ENCODE results near the gene OR52I1. TPM values are rescaled to one million over a fixed set of nuclear protein-coding genes. Genes with fewer than 3 reads are reported as not detected.

OR52I1 gene
- total RNA-seq, 1 experiment from 2014 or later: not detected

GRCh38 chr11:4578624-4579023, 15.2 kb upstream of the OR52I1 start:
- intact Hi-C loops (cut with micrococcal nuclease): no loop called here
- Histone ChIP-seq H3K79me2 (ENCODE audit: insufficient read depth, low read length) (no peaks in the 10 kb centered on the region), H3K27ac (ENCODE audit: low read depth, low read length) (no peak overlapping the region), H3K4me1 (ENCODE audit: control insufficient read depth in 1 of 2, insufficient read depth in 2 of 2, low read length in 2 of 2) (no peaks in the 10 kb centered on the region), H3K9me2 (ENCODE audit: insufficient read depth) (no peaks in the 10 kb centered on the region), H3K27me3 (ENCODE audit: insufficient read depth, low read length) (peaks cover 75% of the 10 kb centered on the region), H3K9me3 (ENCODE audit: control insufficient read depth in 1 of 2, insufficient read depth in 1 of 2, low read depth in 1 of 2, low read length in 2 of 2) (no peaks in the 10 kb centered on the region), H4K20me1 (ENCODE audit: insufficient read depth) (no peaks in the 10 kb centered on the region), H3K4me2 (ENCODE audit: low read length) (no peak overlapping the region), H3K9ac (ENCODE audit: low read length) (no peak overlapping the region), H2AFZ (ENCODE audit: low read depth, low read length, poor library complexity, severe bottlenecking) (no peak overlapping the region), H3K36me3 (ENCODE audit: control insufficient read depth in 1 of 2, insufficient read depth in 2 of 2, low read length in 2 of 2) (no peaks in the 10 kb centered on the region), H3K4me3 (replicated peaks in 1 of 2; ENCODE audit: low read depth in 1 of 2, low read length in 2 of 2) (no peak overlapping the region)
- ChIA-PET POLR2A (no interaction called here), CTCF (no interaction called here), RAD21 (ENCODE audit: low non-redundant PET in 1 of 2, low total read pairs in 2 of 2, uncharacterized antibody in 2 of 2, unreplicated experiment in 2 of 2) (no interaction called here)
- TF ChIP-seq SP1 (IDR thresholded peaks at IDR 0.05; ENCODE audit: low read depth): no peak
- TF ChIP-seq POLR2AphosphoS5 (IDR thresholded peaks at IDR 0.05; ENCODE audit: low read depth, low read length): no peak
- TF ChIP-seq SRF (IDR thresholded peaks at IDR 0.05; ENCODE audit: low read depth): no peak
- no peak for TF ChIP-seq EZH2phosphoT487 (IDR thresholded peaks at IDR 0.05; ENCODE audit: borderline replicate concordance)
- TF ChIP-seq FOSL1 (IDR thresholded peaks at IDR 0.05; ENCODE audit: low read depth): no peak
- no peak for TF ChIP-seq EGR1 (IDR thresholded peaks at IDR 0.05; ENCODE audit: low read depth)
- no peak for TF ChIP-seq POLR2A (IDR thresholded peaks at IDR 0.05; ENCODE audit: borderline replicate concordance, extremely low read depth, insufficient read depth, insufficient read length)
- no peak for TF ChIP-seq CTCF (IDR thresholded peaks at IDR 0.05 in 2 of 3, conservative IDR thresholded peaks at IDR 0.05 in 1 of 3; ENCODE audit: borderline replicate concordance in 1 of 3, insufficient read depth in 1 of 3, low read depth in 2 of 3, low read length in 2 of 3)
- no peak for TF ChIP-seq ELF1 (IDR thresholded peaks at IDR 0.05; ENCODE audit: borderline replicate concordance, low read depth)
- no peak for TF ChIP-seq CEBPB (IDR thresholded peaks at IDR 0.05; ENCODE audit: low read depth)
- TF ChIP-seq ATF3 (IDR thresholded peaks at IDR 0.05): no peak
- no peak for TF ChIP-seq YY1 (IDR thresholded peaks at IDR 0.05; ENCODE audit: extremely low read depth, insufficient replicate concordance, low read depth, low read length)
- TF ChIP-seq CBX3 (IDR thresholded peaks at IDR 0.05; ENCODE audit: low read depth): no peak
- TF ChIP-seq ZNF274 (IDR thresholded peaks at IDR 0.05; ENCODE audit: low read depth, low read length): no peak
- TF ChIP-seq RAD21 (IDR thresholded peaks at IDR 0.05; ENCODE audit: low read depth): no peak
- no peak for TF ChIP-seq JUND (IDR thresholded peaks at IDR 0.05)
- TF ChIP-seq, protein P1, sequence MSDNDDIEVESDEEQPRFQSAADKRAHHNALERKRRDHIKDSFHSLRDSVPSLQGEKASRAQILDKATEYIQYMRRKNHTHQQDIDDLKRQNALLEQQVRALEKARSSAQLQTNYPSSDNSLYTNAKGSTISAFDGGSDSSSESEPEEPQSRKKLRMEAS (IDR thresholded peaks at IDR 0.05): no peak
- TF ChIP-seq SIN3A (IDR thresholded peaks at IDR 0.05; ENCODE audit: low read depth): no peak
- TF ChIP-seq, protein P2, sequence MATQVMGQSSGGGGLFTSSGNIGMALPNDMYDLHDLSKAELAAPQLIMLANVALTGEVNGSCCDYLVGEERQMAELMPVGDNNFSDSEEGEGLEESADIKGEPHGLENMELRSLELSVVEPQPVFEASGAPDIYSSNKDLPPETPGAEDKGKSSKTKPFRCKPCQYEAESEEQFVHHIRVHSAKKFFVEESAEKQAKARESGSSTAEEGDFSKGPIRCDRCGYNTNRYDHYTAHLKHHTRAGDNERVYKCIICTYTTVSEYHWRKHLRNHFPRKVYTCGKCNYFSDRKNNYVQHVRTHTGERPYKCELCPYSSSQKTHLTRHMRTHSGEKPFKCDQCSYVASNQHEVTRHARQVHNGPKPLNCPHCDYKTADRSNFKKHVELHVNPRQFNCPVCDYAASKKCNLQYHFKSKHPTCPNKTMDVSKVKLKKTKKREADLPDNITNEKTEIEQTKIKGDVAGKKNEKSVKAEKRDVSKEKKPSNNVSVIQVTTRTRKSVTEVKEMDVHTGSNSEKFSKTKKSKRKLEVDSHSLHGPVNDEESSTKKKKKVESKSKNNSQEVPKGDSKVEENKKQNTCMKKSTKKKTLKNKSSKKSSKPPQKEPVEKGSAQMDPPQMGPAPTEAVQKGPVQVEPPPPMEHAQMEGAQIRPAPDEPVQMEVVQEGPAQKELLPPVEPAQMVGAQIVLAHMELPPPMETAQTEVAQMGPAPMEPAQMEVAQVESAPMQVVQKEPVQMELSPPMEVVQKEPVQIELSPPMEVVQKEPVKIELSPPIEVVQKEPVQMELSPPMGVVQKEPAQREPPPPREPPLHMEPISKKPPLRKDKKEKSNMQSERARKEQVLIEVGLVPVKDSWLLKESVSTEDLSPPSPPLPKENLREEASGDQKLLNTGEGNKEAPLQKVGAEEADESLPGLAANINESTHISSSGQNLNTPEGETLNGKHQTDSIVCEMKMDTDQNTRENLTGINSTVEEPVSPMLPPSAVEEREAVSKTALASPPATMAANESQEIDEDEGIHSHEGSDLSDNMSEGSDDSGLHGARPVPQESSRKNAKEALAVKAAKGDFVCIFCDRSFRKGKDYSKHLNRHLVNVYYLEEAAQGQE (IDR thresholded peaks at IDR 0.05; ENCODE audit: low read depth): no peak
- TF ChIP-seq EZH2 (IDR thresholded peaks at IDR 0.05): no peak
- DNase-seq (ENCODE audit: low read depth, low spot score) (no peak), ATAC-seq (no peak)
- no TSS peak for BruUV-seq (replicated peaks)

All from HCT116 (cell line).